ENCODE measurements around the gene PLD2. TPM values are rescaled to one million over a fixed set of nuclear protein-coding genes. Genes with fewer than 3 reads are reported as not detected.

Gene PLD2
- total RNA-seq, 4 donors from 2014 or later: 20.8 to 29.2 (median 24.3) TPM

DNA sequence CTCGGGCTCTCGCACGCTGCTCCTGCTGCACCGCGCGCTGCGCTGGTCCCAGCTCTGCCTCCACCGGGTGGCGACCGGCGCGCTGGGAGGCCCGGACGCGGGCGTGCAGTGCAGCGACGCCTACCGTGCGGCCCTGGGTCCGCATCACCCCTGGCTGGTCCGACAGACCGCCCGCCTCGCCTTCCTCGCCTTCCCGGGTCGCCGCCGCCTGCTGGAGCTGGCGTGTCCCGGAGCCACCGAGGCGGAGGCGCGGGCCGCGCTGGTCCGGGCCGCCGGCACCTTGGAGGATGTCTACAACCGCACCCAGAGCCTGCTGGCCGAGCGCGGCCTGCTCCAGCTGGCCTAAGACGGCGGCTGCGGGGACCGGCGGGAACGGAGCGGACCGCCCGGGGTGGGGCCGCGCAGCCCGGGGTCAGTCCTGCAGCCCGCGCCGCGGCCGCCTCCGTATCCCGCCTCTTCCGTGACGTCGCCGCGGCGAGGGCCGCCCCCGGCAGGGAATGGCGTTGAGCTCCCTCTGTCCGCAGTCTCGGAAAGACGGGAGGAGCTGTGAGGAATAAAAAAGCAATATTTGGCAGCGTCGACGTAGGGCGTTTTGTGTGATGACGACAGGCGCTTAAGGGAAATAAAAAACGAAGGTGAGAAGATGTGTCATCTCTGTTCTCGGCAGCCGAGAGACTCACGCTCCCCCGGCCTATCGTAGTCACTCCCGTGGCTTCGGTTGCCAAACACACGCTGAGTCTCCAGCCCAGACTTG, 16.8 kb upstream of the PLD2 start:
- TF ChIP-seq, protein P1, sequence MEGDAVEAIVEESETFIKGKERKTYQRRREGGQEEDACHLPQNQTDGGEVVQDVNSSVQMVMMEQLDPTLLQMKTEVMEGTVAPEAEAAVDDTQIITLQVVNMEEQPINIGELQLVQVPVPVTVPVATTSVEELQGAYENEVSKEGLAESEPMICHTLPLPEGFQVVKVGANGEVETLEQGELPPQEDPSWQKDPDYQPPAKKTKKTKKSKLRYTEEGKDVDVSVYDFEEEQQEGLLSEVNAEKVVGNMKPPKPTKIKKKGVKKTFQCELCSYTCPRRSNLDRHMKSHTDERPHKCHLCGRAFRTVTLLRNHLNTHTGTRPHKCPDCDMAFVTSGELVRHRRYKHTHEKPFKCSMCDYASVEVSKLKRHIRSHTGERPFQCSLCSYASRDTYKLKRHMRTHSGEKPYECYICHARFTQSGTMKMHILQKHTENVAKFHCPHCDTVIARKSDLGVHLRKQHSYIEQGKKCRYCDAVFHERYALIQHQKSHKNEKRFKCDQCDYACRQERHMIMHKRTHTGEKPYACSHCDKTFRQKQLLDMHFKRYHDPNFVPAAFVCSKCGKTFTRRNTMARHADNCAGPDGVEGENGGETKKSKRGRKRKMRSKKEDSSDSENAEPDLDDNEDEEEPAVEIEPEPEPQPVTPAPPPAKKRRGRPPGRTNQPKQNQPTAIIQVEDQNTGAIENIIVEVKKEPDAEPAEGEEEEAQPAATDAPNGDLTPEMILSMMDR (IDR thresholded peaks at IDR 0.05): peak in 1 of 3 donors; percentile 2
- DNase-seq (ENCODE audit: low spot score) (peak; percentile 65), ATAC-seq (ENCODE audit: low FRiP score) (peak; percentile 95)

DNA sequence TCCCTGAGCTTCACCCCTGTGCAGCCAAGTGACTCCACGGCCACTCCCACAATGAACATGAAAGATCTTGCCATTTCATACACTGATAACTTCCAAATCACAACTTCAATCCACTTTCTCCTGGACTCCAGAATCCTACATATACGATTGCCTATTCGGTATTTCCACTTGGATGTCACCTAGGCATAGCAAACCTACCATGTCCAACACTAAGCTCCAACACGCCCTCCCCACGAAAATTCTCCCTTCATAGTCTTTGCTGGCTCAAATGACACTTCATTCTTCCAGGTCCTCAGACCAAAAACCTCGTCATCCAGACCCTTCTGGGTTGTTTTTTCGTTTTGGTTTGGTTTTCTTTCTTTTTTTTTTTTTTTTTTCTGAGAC, 16.3 kb upstream of the PLD2 start:
- no peak for ATAC-seq (ENCODE audit: low FRiP score)
- no peak for DNase-seq (ENCODE audit: low spot score)
- TF ChIP-seq, protein P1 (IDR thresholded peaks at IDR 0.05): no peak

DNA sequence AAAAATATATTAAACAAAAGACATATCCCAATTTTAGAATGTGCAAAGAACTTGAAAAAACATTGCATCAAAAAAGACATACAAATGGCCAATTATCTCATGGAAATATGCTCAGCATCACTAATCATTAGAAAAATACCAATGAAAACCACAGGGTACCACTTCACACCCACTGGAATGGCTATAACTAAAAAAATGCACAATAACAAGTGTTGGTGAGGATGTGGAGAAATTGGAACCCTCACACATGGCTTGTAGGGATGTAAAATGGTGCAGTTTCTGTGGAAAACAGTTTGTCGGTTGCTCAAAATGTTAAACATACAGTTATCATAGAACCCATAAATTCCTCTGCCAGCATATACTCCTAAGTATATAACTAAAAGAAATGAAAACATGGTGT, 11.8 kb upstream of the PLD2 start:
- DNase-seq (ENCODE audit: low spot score): no peak
- TF ChIP-seq, protein P1 (IDR thresholded peaks at IDR 0.05): no peak
- ATAC-seq (ENCODE audit: low FRiP score): no peak

DNA sequence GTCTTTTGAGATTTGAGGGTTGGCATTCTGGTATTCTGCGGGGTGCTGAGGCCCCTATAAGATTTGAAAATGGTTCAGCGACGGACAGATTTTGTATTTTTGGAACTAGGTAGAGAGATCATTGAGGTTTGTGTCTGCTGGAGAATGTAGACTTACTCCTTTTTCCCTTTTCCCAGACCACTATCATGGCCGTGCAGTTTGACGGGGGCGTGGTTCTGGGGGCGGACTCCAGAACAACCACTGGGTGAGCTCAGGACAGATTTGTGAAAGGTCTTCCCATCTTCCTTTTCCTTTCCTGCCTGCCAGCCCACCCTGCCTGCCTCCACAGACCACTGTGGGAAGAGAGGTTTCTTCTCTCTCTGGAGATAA, 10.4 kb upstream of the PLD2 start:
- ATAC-seq (ENCODE audit: low FRiP score) (no peak), DNase-seq (ENCODE audit: low spot score) (no peak)
- TF ChIP-seq, protein P1 (IDR thresholded peaks at IDR 0.05): no peak

DNA sequence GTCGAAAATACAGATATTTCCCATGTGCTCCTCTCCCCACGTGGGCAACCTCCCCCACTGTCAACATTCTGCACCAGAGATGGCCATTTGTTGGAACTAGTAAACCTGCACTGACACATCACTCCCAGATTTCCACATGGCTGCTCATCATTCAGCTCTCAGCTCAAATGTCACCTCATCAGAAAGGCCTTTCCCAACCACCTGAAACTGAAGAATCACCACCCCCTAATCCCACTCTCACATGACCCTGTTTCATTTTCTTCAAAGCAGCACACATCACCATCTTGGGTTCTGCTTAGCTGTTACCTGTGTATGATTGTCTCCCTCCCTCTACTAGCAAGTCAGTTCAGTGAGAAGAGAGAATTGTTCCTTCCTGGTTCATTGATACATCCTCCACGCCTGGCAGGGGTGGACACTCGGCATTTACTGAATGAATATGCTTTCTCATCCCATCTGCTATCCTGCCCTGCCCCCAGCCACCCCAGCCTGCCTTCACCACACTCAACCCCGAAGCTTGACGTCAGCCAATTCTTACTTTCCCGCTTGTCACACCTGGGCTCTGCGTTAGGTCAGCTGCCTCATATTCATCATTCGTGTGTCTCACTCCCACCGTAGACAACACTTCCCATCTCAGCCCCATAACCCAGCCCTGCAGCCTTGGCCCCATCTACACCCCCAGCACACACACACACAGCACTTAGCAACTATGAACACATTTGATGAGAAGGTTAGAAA, 6.3 kb upstream of the PLD2 start:
- DNase-seq (ENCODE audit: low spot score): no peak
- ATAC-seq (ENCODE audit: low FRiP score): no peak
- TF ChIP-seq, protein P1 (IDR thresholded peaks at IDR 0.05): no peak

DNA sequence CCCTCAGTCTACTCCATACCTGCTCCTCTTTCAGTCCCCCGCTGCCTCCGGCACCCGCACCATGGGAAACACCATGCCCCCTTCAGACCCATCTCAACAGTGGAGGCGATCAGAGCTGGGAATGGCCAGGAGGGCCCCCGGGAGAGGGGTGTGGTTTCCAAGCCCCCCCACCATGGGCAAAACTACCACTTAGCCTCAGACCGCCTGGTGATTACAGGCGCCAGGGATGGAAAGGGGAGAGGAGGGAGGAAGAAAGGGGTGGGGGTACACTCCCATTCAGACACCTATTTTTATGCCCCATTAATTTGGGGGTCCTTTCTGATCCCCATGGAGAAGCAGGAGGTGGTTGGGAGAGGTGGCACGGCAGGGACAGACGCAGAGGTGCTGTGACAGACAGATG, 4.7 kb upstream of the PLD2 start, which contains the start of gene C17orf114:
Gene C17orf114, minus strand, starts transcription at position 101 of the 400 bp plus-strand sequence.
- TF ChIP-seq, protein P1 (IDR thresholded peaks at IDR 0.05): no peak
- DNase-seq (ENCODE audit: low spot score) (no peak), ATAC-seq (ENCODE audit: low FRiP score) (no peak)

DNA sequence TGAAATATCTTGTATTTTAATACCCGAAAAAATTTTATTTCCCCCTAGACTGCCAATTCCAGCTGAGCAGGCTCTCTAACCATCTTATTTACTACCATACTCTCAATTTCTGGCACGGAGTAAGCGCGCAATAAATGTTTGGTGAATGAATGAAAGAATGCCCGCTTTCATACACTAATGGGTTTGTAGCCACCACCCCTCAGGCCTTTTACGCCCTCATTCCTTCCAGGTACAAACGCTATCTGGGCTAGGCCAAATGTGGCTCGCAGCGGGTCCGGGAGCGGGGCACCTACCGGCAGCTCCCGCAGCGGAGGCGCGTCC, 536 bp upstream of the PLD2 start:
- ATAC-seq (ENCODE audit: low FRiP score): peak; percentile 15
- TF ChIP-seq, protein P1 (IDR thresholded peaks at IDR 0.05): no peak
- DNase-seq (ENCODE audit: low spot score): no peak

All from omental fat pad (tissue), 4 donors.